NB4 (cell line): Measurements from ENCODE around the gene NTM.

Experiments
- MYC ChIP-seq: IDR thresholded peaks from 2 replicates; pipeline ENCODE4 v1.6.1; 2011; ENCODE audit warnings: low read depth, low read length
- POLR2A ChIP-seq: IDR thresholded peaks from 2 replicates; pipeline ENCODE4 v1.6.1; 2011; ENCODE audit warnings: mild to moderate bottlenecking; ENCODE audit not compliant: insufficient read length; ENCODE audit errors: extremely low read depth
- TF ChIP-seq, protein P1 (sequence below): IDR thresholded peaks from one replicate; pipeline ENCODE4 v1.5.1; 2012; ENCODE audit warnings: low read depth, low read length
- TF ChIP-seq, protein P2 (sequence below): IDR thresholded peaks from 2 replicates; pipeline ENCODE4 v1.6.1; 2011; ENCODE audit warnings: low read depth, low read length

- TF ChIP-seq POLR2A, result no peak
- TF ChIP-seq, protein P1, sequence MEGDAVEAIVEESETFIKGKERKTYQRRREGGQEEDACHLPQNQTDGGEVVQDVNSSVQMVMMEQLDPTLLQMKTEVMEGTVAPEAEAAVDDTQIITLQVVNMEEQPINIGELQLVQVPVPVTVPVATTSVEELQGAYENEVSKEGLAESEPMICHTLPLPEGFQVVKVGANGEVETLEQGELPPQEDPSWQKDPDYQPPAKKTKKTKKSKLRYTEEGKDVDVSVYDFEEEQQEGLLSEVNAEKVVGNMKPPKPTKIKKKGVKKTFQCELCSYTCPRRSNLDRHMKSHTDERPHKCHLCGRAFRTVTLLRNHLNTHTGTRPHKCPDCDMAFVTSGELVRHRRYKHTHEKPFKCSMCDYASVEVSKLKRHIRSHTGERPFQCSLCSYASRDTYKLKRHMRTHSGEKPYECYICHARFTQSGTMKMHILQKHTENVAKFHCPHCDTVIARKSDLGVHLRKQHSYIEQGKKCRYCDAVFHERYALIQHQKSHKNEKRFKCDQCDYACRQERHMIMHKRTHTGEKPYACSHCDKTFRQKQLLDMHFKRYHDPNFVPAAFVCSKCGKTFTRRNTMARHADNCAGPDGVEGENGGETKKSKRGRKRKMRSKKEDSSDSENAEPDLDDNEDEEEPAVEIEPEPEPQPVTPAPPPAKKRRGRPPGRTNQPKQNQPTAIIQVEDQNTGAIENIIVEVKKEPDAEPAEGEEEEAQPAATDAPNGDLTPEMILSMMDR, result peak; percentile 75
- TF ChIP-seq, protein P2, sequence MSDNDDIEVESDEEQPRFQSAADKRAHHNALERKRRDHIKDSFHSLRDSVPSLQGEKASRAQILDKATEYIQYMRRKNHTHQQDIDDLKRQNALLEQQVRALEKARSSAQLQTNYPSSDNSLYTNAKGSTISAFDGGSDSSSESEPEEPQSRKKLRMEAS, result no peak
- no peak for TF ChIP-seq MYC
These were observed 378.0 kb downstream of the NTM start for GRCh38 chr11:131748151-131749050.
